Lower leg skin (tissue), 4 donors: ENCODE data around the gene UPK3A. TPM values are rescaled to one million over a fixed set of nuclear protein-coding genes. Genes with fewer than 3 reads are reported as not detected.

Experiments used
- DNase-seq, 2 donors: peaks; one replicate each; pipeline ENCODE4 v3.0.0-alpha.2; 2019; ENCODE audit warnings: low spot score in 2 of 2
- H3K4me3 ChIP-seq: fragments of 200-600 bp; sonication (generic); 2 replicates; pipeline ENCODE4 v1.5.1; 2017; ENCODE audit warnings: mild to moderate bottlenecking, low read depth; ENCODE audit not compliant: poor library complexity, severe bottlenecking
- CTCF ChIP-seq, 3 donors: fragments of 450-650 bp; IDR thresholded peaks; one replicate each; pipeline ENCODE4 v1.5.1; 2016; ENCODE audit warnings: antibody characterized with exemption in 3 of 3, mild to moderate bottlenecking in 3 of 3, moderate library complexity in 2 of 3
- POLR2A ChIP-seq, 2 donors: fragments of 450-650 bp; IDR thresholded peaks; one replicate each; pipeline ENCODE4 v1.6.1; 2016 to 2017; ENCODE audit warnings: antibody characterized with exemption in 2 of 2, mild to moderate bottlenecking in 1 of 2, moderate library complexity in 1 of 2
- WGBS, 2 donors: methylation state at CpG; one replicate each; pipeline ENCODE4 v1.1.5; 2018; 5-methylcytosine and 5-hydroxymethylcytosine counted together
- intact Hi-C: fragments of 100-400 bp; cut with DNase I; formaldehyde crosslinking; loops from one replicate; pipeline ENCODE4 v1.15.0; 2023; ENCODE audit warnings: low total_unique reads
- total RNA-seq, 4 donors: library from RNA; depleted of rRNA; stranded (reverse); fragments of >200 nt; gene quantifications; one replicate each; pipeline ENCODE4 v1.1.0, GENCODE V29; 2016

UPK3A gene
- total RNA-seq, 4 donors from 2014 or later, result 0.49 TPM; not detected in 3

- intact Hi-C loops, result no loop called here
- DNase-seq, result no peak
- TF ChIP-seq POLR2A (IDR thresholded peaks at IDR 0.05) (no peak), CTCF (IDR thresholded peaks at IDR 0.05) (no peak)
- H3K4me3 ChIP-seq, result no peak overlapping the region
- 67 to 70% methylated on average over 4 of the region's 4 CpGs for WGBS, 2 donors
These were observed 39.8 kb upstream of the UPK3A start for GRCh38 chr22:45244916-45245315.

- intact Hi-C loops, result no loop called here
- TF ChIP-seq POLR2A (IDR thresholded peaks at IDR 0.05), result no peak
- no peak for TF ChIP-seq CTCF (IDR thresholded peaks at IDR 0.05)
- peak; percentile 73 to 93 for DNase-seq
- no peak overlapping the region for H3K4me3 ChIP-seq
- WGBS, 2 donors, result 34 to 44% methylated on average over 13 of the region's 13 CpGs
These were observed 38.4 kb upstream of the UPK3A start for GRCh38 chr22:45246060-45246985.

- no peak for DNase-seq
- TF ChIP-seq POLR2A (IDR thresholded peaks at IDR 0.05) (no peak), CTCF (IDR thresholded peaks at IDR 0.05) (no peak)
- intact Hi-C loops, result no loop called here
- no peak overlapping the region for H3K4me3 ChIP-seq
- WGBS, 2 donors, result 52 to 54% methylated on average over 8 of the region's 8 CpGs
These were observed 35.8 kb upstream of the UPK3A start for GRCh38 chr22:45248832-45249561.

GRCh38 chr22:45251825-45252224 is 32.9 kb upstream of the UPK3A start:
- WGBS, 2 donors, result 77 to 86% methylated on average over 8 of the region's 8 CpGs
- intact Hi-C loops, result no loop called here
- DNase-seq, result no peak
- no peak for TF ChIP-seq POLR2A (IDR thresholded peaks at IDR 0.05)
- no peak overlapping the region for H3K4me3 ChIP-seq

- 88 to 89% methylated on average over 10 of the region's 10 CpGs for WGBS, 2 donors
- DNase-seq, result no peak
- intact Hi-C loops, result no loop called here
- TF ChIP-seq POLR2A (IDR thresholded peaks at IDR 0.05), result no peak
- H3K4me3 ChIP-seq, result no peak overlapping the region
These were observed 31.6 kb upstream of the UPK3A start for GRCh38 chr22:45253039-45253641.

- H3K4me3 ChIP-seq, result no peak overlapping the region
- DNase-seq, result no peak
- WGBS, 2 donors, result 89 to 90% methylated on average over 7 of the region's 7 CpGs
- TF ChIP-seq POLR2A (IDR thresholded peaks at IDR 0.05) (no peak), CTCF (IDR thresholded peaks at IDR 0.05) (no peak)
- intact Hi-C loops, result no loop called here
These were observed 30.4 kb upstream of the UPK3A start for GRCh38 chr22:45254388-45254787.
